Stimulated activated naive CD8-positive, alpha-beta T cell treated with anti-CD3 and anti-CD28 coated beads, Interleukin-15, amount 100 ng/mL, for 72 hours (primary cell): ENCODE results near the gene TBC1D5.
"Not testable (repeated sequence)": the region's sequence is repeated elsewhere in the genome, so short reads cannot be mapped to it uniquely, and the experiment has no call there.

ENCODE experiments used
- ATAC-seq: fragments of 150-1000 bp; cut with Tn5 transposase; 2 replicates; pipeline ENCODE4 v1.10.0; 2021; ENCODE audit warnings: mild to moderate bottlenecking, moderate library complexity
- DNase-seq, 2 donors: peaks; one replicate each; pipeline ENCODE4 v3.0.0; 2021 to 2022
- H3K27ac Mint-ChIP-seq, 2 donors: one replicate each; pipeline ENCODE4 v1.8.0; 2022; ENCODE audit warnings: mild to moderate bottlenecking in 2 of 2, mixed read lengths in 2 of 2, moderate library complexity in 2 of 2
- H3K27me3 Mint-ChIP-seq: one replicate; pipeline ENCODE4 v1.8.0; 2022; ENCODE audit warnings: mixed read lengths
- H3K4me1 Mint-ChIP-seq: one replicate; pipeline ENCODE4 v1.8.0; 2022; ENCODE audit warnings: mild to moderate bottlenecking, mixed read lengths
- H3K4me3 Mint-ChIP-seq, 2 donors: one replicate each; pipeline ENCODE4 v1.8.0; 2022; ENCODE audit warnings: mild to moderate bottlenecking in 2 of 2, mixed read lengths in 2 of 2, moderate library complexity in 1 of 2
- H3K9me3 Mint-ChIP-seq, 2 donors: one replicate each; pipeline ENCODE4 v1.8.0; 2022; ENCODE audit warnings: mixed read lengths in 2 of 2

Gene TBC1D5

GRCh38 chr3:17625133-17625532, 117.3 kb downstream of the TBC1D5 start:
- no peak for ATAC-seq
- no peaks in the 10 kb centered on the region for H3K4me1 Mint-ChIP-seq
- no peak for DNase-seq
- no peak overlapping the region for H3K27ac Mint-ChIP-seq
- H3K4me3 Mint-ChIP-seq, result no peak overlapping the region
- H3K9me3 Mint-ChIP-seq, result no peaks in the 10 kb centered on the region
- no peaks in the 10 kb centered on the region for H3K27me3 Mint-ChIP-seq

DNA sequence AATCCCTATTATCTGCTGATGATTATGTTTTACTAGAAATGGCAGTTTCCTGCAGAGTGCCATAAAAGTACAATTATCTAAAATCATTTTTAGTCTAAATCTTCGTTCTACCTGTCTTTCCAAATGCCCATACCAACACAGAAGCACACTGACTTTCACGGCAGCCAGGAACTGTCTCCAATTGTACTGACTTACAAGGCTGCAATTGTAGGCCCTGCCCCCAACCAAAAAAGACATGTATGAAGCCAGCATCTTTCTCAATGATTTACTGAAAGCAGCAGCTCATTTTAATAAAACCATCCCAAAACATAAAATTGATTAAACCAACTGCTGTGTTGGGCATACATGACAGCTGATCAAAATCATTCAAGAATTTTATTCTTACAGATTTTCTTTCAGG, 119.0 kb downstream of the TBC1D5 start:
- no peak overlapping the region for H3K4me3 Mint-ChIP-seq
- no peaks in the 10 kb centered on the region for H3K4me1 Mint-ChIP-seq
- no peaks in the 10 kb centered on the region for H3K27me3 Mint-ChIP-seq
- no peaks in the 10 kb centered on the region for H3K9me3 Mint-ChIP-seq
- ATAC-seq (no peak), DNase-seq (no peak)
- H3K27ac Mint-ChIP-seq, result no peak overlapping the region

- ATAC-seq (no peak), DNase-seq (no peak)
- H3K27me3 Mint-ChIP-seq, result no peaks in the 10 kb centered on the region
- H3K4me1 Mint-ChIP-seq, result no peaks in the 10 kb centered on the region
- H3K9me3 Mint-ChIP-seq, result peaks cover 21 to 29% of the 10 kb centered on the region in 2 donors
- no peak overlapping the region for H3K4me3 Mint-ChIP-seq
- no peak overlapping the region for H3K27ac Mint-ChIP-seq
These were observed 122.5 kb downstream of the TBC1D5 start for GRCh38 chr3:17619968-17620367.

DNA sequence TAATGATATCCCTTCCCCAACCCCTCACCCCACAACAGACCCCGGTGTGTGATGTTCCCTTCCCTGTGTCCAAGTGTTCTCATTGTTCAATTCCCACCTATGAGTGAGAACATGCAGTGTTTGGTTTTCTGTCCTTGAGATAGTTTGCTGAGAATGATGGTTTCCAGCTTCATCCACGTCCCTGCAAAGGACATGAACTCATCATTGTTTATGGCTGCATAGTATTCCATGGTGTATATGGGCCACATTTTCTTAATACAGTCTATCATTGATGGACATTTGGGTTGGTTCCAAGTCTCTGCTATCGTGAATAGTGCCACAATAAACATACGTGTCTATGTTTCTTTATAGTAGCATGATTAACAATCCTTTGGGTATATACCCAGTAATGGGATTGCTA, 129.4 kb downstream of the TBC1D5 start:
- peaks cover 28 to 35% of the 10 kb centered on the region in 2 donors for H3K9me3 Mint-ChIP-seq
- ATAC-seq, H3K27ac Mint-ChIP-seq, H3K4me3 Mint-ChIP-seq, H3K27me3 Mint-ChIP-seq, H3K4me1 Mint-ChIP-seq, DNase-seq: not testable (repeated sequence)

- no peak for DNase-seq
These were observed 134.5 kb downstream of the TBC1D5 start for GRCh38 chr3:17607905-17608304.

DNA sequence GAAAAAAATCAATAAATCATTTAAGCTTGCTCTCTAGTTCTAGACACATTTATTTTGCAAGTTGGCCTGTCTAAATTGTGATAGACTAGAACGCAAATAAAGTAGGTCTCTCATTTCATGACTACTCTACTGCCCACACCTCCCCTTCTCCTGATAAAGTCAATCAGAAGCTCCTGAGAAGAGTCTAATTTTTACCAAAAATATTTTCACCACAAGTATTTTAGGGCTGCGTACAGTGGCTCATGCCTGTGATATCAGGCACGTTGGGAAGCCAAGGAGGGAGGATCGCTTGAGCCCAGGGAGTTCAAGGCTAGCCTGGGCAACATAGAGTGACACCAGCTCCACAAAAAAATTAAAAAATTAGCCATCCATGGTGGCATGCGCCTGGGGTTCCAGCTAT, 136.5 kb downstream of the TBC1D5 start:
- Mint-ChIP-seq H3K27ac (no peak overlapping the region), H3K4me1 (peaks cover 7% of the 10 kb centered on the region), H3K9me3 (peaks cover 0 to 5% of the 10 kb centered on the region in 2 donors), H3K4me3 (no peak overlapping the region), H3K27me3 (no peaks in the 10 kb centered on the region)
- ATAC-seq (no peak), DNase-seq (no peak)

More at GRCh38 chr3:17607905-17608304, 134.5 kb downstream of the TBC1D5 start:
- Mint-ChIP-seq H3K9me3 (peaks cover 0 to 5% of the 10 kb centered on the region in 2 donors), H3K4me3 (no peak overlapping the region), H3K27me3 (no peaks in the 10 kb centered on the region), H3K27ac (no peak overlapping the region), H3K4me1 (peaks cover 7% of the 10 kb centered on the region)
- ATAC-seq, result no peak

- DNase-seq (no peak), ATAC-seq (peak; percentile 54)
- no peak overlapping the region for H3K27ac Mint-ChIP-seq
- H3K4me3 Mint-ChIP-seq, result no peak overlapping the region
- peaks cover 0 to 5% of the 10 kb centered on the region in 2 donors for H3K9me3 Mint-ChIP-seq
- peaks cover 7% of the 10 kb centered on the region for H3K4me1 Mint-ChIP-seq
- H3K27me3 Mint-ChIP-seq, result no peaks in the 10 kb centered on the region
These were observed 137.4 kb downstream of the TBC1D5 start for GRCh38 chr3:17605032-17605431.

GRCh38 chr3:17602126-17602525, 140.3 kb downstream of the TBC1D5 start:
- Mint-ChIP-seq H3K9me3 (peaks cover 0 to 13% of the 10 kb centered on the region in 2 donors), H3K27me3 (no peaks in the 10 kb centered on the region), H3K4me1 (peaks cover 7% of the 10 kb centered on the region), H3K27ac (no peak overlapping the region), H3K4me3 (no peak overlapping the region)
- ATAC-seq (no peak), DNase-seq (no peak)

DNA sequence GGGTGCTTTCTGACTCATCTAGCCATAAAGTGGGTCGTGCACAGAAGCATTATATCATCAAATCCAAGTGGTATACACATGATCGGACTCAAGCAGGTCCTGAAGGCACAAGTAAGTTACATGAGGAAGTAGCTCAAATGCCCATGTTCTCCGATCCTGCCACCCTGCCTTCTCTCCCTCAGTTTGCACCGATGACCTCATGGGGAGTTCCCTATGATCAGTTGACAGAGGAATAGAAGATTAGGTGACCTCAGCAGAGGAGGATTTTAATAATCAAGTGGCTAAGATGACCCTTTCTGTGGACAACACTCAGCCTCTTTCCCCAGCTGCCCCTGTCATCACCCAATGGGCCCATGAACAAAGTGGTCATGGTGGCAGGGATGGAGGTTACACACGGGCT, 149.5 kb downstream of the TBC1D5 start:
- no peaks in the 10 kb centered on the region for H3K4me1 Mint-ChIP-seq
- ATAC-seq (no peak), DNase-seq (no peak)
- no peak overlapping the region for H3K27ac Mint-ChIP-seq
- H3K27me3 Mint-ChIP-seq, result no peaks in the 10 kb centered on the region
- H3K9me3 Mint-ChIP-seq, result peaks cover 22 to 32% of the 10 kb centered on the region in 2 donors
- no peak overlapping the region for H3K4me3 Mint-ChIP-seq

- DNase-seq (no peak), ATAC-seq (no peak)
- Mint-ChIP-seq H3K27me3 (no peaks in the 10 kb centered on the region), H3K4me3 (no peak overlapping the region), H3K9me3 (peaks cover 22 to 32% of the 10 kb centered on the region in 2 donors), H3K4me1 (no peaks in the 10 kb centered on the region), H3K27ac (no peak overlapping the region)
These were observed 152.0 kb downstream of the TBC1D5 start for GRCh38 chr3:17590465-17590864.

- ATAC-seq, result no peak
- H3K4me1 Mint-ChIP-seq, result no peaks in the 10 kb centered on the region
- H3K4me3 Mint-ChIP-seq, result no peak overlapping the region
- no peak for DNase-seq
- H3K27me3 Mint-ChIP-seq, result no peaks in the 10 kb centered on the region
- peak overlapping the region in 1 of 2 donors; percentile 42 for H3K27ac Mint-ChIP-seq
- H3K9me3 Mint-ChIP-seq, result peaks cover 22 to 31% of the 10 kb centered on the region in 2 donors
These were observed 152.5 kb downstream of the TBC1D5 start for GRCh38 chr3:17589888-17590287.

GRCh38 chr3:17588422-17588821, 154.0 kb downstream of the TBC1D5 start:
- H3K27me3 Mint-ChIP-seq, result no peaks in the 10 kb centered on the region
- ATAC-seq (no peak), DNase-seq (no peak)
- H3K4me1 Mint-ChIP-seq, result no peaks in the 10 kb centered on the region
- H3K27ac Mint-ChIP-seq, result no peak overlapping the region
- no peak overlapping the region for H3K4me3 Mint-ChIP-seq
- peaks cover 17 to 22% of the 10 kb centered on the region in 2 donors for H3K9me3 Mint-ChIP-seq

DNA sequence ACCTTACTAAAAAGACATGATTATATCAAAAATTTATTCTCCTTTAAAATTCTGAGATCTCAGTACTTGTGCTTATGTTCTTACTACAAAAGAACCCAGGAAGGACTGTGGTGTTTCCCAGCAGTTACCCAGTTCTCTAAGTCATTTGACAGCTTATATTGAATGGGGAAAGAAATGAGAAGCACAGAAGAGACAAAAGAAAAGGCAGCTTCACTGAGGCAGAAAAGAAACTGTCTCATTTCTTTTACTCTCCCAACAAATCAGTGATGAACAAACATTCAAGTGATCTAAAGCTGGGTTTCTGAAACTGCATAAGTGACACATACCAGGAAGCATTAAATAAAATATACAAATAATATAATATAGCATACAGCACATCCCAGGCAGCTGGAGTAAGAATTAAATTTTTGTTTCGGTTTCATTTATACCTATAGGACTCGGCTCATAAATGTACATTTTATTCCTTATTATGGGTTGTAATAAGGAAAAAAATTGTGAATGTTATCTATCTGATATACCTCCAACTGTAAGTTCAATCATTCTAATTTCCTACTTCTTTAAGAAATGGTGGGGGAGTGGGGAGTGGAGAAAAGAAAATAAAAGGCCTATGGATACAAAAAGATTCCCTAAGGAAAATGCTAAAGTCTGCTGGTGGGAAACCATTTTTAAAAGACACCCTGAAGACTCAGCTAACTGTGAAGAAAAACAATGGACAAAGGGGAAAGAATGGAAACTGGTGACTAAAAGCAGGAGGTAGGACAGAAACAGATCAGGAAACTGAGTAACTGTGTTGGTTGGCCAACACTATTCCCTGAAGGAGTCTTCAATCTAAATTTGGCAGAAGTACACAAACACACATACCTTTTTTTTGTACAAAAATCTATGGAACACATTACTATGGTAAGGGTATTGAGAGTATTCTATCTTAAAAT, 156.8 kb downstream of the TBC1D5 start:
- DNase-seq, result no peak
- H3K27ac Mint-ChIP-seq, result no peak overlapping the region
- no peaks in the 10 kb centered on the region for H3K4me1 Mint-ChIP-seq
- no peak for ATAC-seq
- peaks cover 15% of the 10 kb centered on the region in 2 donors for H3K9me3 Mint-ChIP-seq
- no peaks in the 10 kb centered on the region for H3K27me3 Mint-ChIP-seq
- no peak overlapping the region for H3K4me3 Mint-ChIP-seq

GRCh38 chr3:17584066-17584465, 158.4 kb downstream of the TBC1D5 start:
- no peak overlapping the region for H3K4me3 Mint-ChIP-seq
- DNase-seq (no peak), ATAC-seq (no peak)
- no peaks in the 10 kb centered on the region for H3K4me1 Mint-ChIP-seq
- H3K9me3 Mint-ChIP-seq, result no peaks in the 10 kb centered on the region
- H3K27ac Mint-ChIP-seq, result no peak overlapping the region
- H3K27me3 Mint-ChIP-seq, result no peaks in the 10 kb centered on the region

GRCh38 chr3:17583530-17583929, 158.9 kb downstream of the TBC1D5 start:
- no peaks in the 10 kb centered on the region for H3K27me3 Mint-ChIP-seq
- H3K27ac Mint-ChIP-seq, result no peak overlapping the region
- ATAC-seq (no peak), DNase-seq (no peak)
- H3K9me3 Mint-ChIP-seq, result no peaks in the 10 kb centered on the region
- H3K4me3 Mint-ChIP-seq, result no peak overlapping the region
- H3K4me1 Mint-ChIP-seq, result no peaks in the 10 kb centered on the region

- H3K27me3 Mint-ChIP-seq, result no peaks in the 10 kb centered on the region
- no peak overlapping the region for H3K4me3 Mint-ChIP-seq
- H3K27ac Mint-ChIP-seq, result no peak overlapping the region
- DNase-seq (no peak), ATAC-seq (no peak)
- H3K4me1 Mint-ChIP-seq, result no peaks in the 10 kb centered on the region
- H3K9me3 Mint-ChIP-seq, result no peaks in the 10 kb centered on the region
These were observed 160.9 kb downstream of the TBC1D5 start for GRCh38 chr3:17581421-17582080.
